MCF 10A (cell line): ENCODE measurements around the gene CTXN3. TPM values are rescaled to one million over a fixed set of nuclear protein-coding genes. Genes with fewer than 3 reads are reported as not detected.

Experiments
- BruUV-seq: library from RNA; stranded (reverse); fragments of 400-500 nt; replicated peaks from 2 replicates; lab custom pipeline; 2021; lab: Mats Ljungman, UMichigan
- CTCF ChIA-PET: fragments of 300-600 bp; sonication (Branson Sonifier 250); formaldehyde crosslinking; extraction: SDS; loops from one replicate; lab custom pipeline; 2021; ENCODE audit warnings: antibody characterized with exemption, inconsistent platforms; lab: Yijun Ruan, JAX
- POLR2A ChIA-PET: fragments of 300-600, 350-650 bp; sonication (Branson Sonifier 250); formaldehyde crosslinking; extraction: SDS; loops from one replicate; lab custom pipeline; 2020; ENCODE audit warnings: antibody characterized with exemption, inconsistent platforms; lab: Yijun Ruan, JAX
- DNase-seq: peaks from one replicate; pipeline ENCODE4 v3.0.0-alpha.2; 2018; ENCODE audit not compliant: unreplicated experiment
- H3K27ac Mint-ChIP-seq: one replicate; pipeline ENCODE4 v1.8.0; 2022; ENCODE audit warnings: mild to moderate bottlenecking, low read depth, mixed read lengths; ENCODE audit not compliant: unreplicated experiment
- H3K27me3 Mint-ChIP-seq: one replicate; pipeline ENCODE4 v1.8.0; 2022; ENCODE audit warnings: mixed read lengths; ENCODE audit not compliant: insufficient read depth, unreplicated experiment
- H3K36me3 Mint-ChIP-seq: one replicate; pipeline ENCODE4 v1.8.0; 2022; ENCODE audit warnings: mild to moderate bottlenecking, moderate library complexity, mixed read lengths; ENCODE audit not compliant: insufficient read depth, unreplicated experiment
- H3K4me1 Mint-ChIP-seq: one replicate; pipeline ENCODE4 v1.8.0; 2022; ENCODE audit warnings: mixed read lengths; ENCODE audit not compliant: insufficient read depth, unreplicated experiment
- H3K4me3 Mint-ChIP-seq: one replicate; pipeline ENCODE4 v1.8.0; 2022; ENCODE audit warnings: mild to moderate bottlenecking, moderate library complexity, mixed read lengths; ENCODE audit not compliant: unreplicated experiment
- H3K9me3 Mint-ChIP-seq: one replicate; pipeline ENCODE4 v1.8.0; 2022; ENCODE audit warnings: mixed read lengths; ENCODE audit not compliant: unreplicated experiment
- CTCF ChIP-seq: fragments of 200-600 bp; IDR thresholded peaks from one replicate; pipeline ENCODE4 v1.8.0; 2022; ENCODE audit warnings: antibody characterized with exemption, mild to moderate bottlenecking; ENCODE audit not compliant: unreplicated experiment
- intact Hi-C: fragments of 100-400 bp; cut with micrococcal nuclease; formaldehyde crosslinking; loops from 2 replicates; pipeline ENCODE4 v1.14.1; 2022
- total RNA-seq: library from RNA; stranded (reverse); gene quantifications from 2 replicates; pipeline ENCODE4 v1.2.3, GENCODE V29; 2022

The CTXN3 gene
- total RNA-seq, 1 experiment from 2014 or later, result not detected

GRCh38 chr5:127705120-127705892 lies 56.4 kb downstream of the CTXN3 start:
- TF ChIP-seq CTCF, result no peak
- peaks cover 16% of the 10 kb centered on the region for H3K4me1 Mint-ChIP-seq
- POLR2A ChIA-PET, result interaction anchor here (0.5 to 1.3 kb wide), 4 partner anchors 9 to 190 kb away, joined by 3 read pairs; no protein-coding TSS in a partner anchor
- H3K36me3 Mint-ChIP-seq, result no peaks in the 10 kb centered on the region
- peak; percentile 87 for DNase-seq
- no peaks in the 10 kb centered on the region for H3K9me3 Mint-ChIP-seq
- H3K27ac Mint-ChIP-seq, result peak overlapping the region; percentile 13
- H3K4me3 Mint-ChIP-seq, result no peak overlapping the region
- H3K27me3 Mint-ChIP-seq, result peaks cover 22% of the 10 kb centered on the region
- intact Hi-C loops, result no loop called here
- no TSS peak for BruUV-seq
- CTCF ChIA-PET, result interaction anchor here (0.6 to 1.7 kb wide), 4 partner anchors 132 to 1655 kb away, joined by 3 to 8 read pairs (median 3); no protein-coding TSS in a partner anchor

GRCh38 chr5:127706691-127707090 lies 57.8 kb downstream of the CTXN3 start:
- POLR2A ChIA-PET, result interaction anchor here (0.6 kb wide), 1 partner anchor 387 kb away, joined by 5 read pairs; no protein-coding TSS in a partner anchor
- no peak overlapping the region for H3K27ac Mint-ChIP-seq

GRCh38 chr5:127707209-127707608 lies 58.3 kb downstream of the CTXN3 start:
- H3K27me3 Mint-ChIP-seq, result peaks cover 14% of the 10 kb centered on the region
- no TSS peak for BruUV-seq
- no peaks in the 10 kb centered on the region for H3K36me3 Mint-ChIP-seq

More at GRCh38 chr5:127706691-127707090, 57.8 kb downstream of the CTXN3 start:
- no peak overlapping the region for H3K4me3 Mint-ChIP-seq
- BruUV-seq, result no TSS peak
- TF ChIP-seq CTCF, result no peak
- H3K36me3 Mint-ChIP-seq, result no peaks in the 10 kb centered on the region
- H3K9me3 Mint-ChIP-seq, result no peaks in the 10 kb centered on the region
- intact Hi-C loops, result no loop called here
- DNase-seq, result no peak
- H3K4me1 Mint-ChIP-seq, result peaks cover 16% of the 10 kb centered on the region
- H3K27me3 Mint-ChIP-seq, result peaks cover 14% of the 10 kb centered on the region
- CTCF ChIA-PET, result interaction anchor here (1.0 kb wide), 1 partner anchor 143 kb away, joined by 3 read pairs; no protein-coding TSS in a partner anchor

More at GRCh38 chr5:127707209-127707608, 58.3 kb downstream of the CTXN3 start:
- POLR2A ChIA-PET, result no interaction called here
- H3K4me1 Mint-ChIP-seq, result peaks cover 16% of the 10 kb centered on the region
- H3K4me3 Mint-ChIP-seq, result no peak overlapping the region
- intact Hi-C loops, result no loop called here
- no peaks in the 10 kb centered on the region for H3K9me3 Mint-ChIP-seq
- CTCF ChIA-PET, result interaction anchor here (1.0 kb wide), 1 partner anchor 143 kb away, joined by 3 read pairs; no protein-coding TSS in a partner anchor
- TF ChIP-seq CTCF, result no peak
- H3K27ac Mint-ChIP-seq, result no peak overlapping the region
- no peak for DNase-seq

Other genes with a start within 250 kb of the CTXN3 start
- gene PRRC1, start 131.4 kb upstream of the CTXN3 start, total RNA-seq, result 109 and 121 TPM in 2 replicates
- gene CCDC192, start 54.3 kb downstream of the CTXN3 start, total RNA-seq, result not detected in 2 replicates